Skeletal muscle tissue (tissue), 4 donors: ENCODE data around the gene LSM3. TPM values are rescaled to one million over a fixed set of nuclear protein-coding genes. Genes with fewer than 3 reads are reported as not detected.

Experiments
- H3K27ac ChIP-seq: one replicate; pipeline ENCODE4 v1.7.0; 2013; ENCODE audit warnings: mild to moderate bottlenecking, low read depth, low read length, inconsistent platforms
- H3K27me3 ChIP-seq, 3 donors: one replicate each; pipeline ENCODE4 v1.7.0; 2013; ENCODE audit warnings: low read length in 3 of 3; ENCODE audit not compliant: control insufficient read depth in 3 of 3, insufficient read depth in 3 of 3
- H3K36me3 ChIP-seq, 3 donors: one replicate each; pipeline ENCODE4 v1.7.0; 2013; ENCODE audit warnings: low read length in 3 of 3; ENCODE audit not compliant: control insufficient read depth in 3 of 3, insufficient read depth in 3 of 3
- H3K4me1 ChIP-seq, 3 donors: one replicate each; pipeline ENCODE4 v1.7.0; 2013; ENCODE audit warnings: low read length in 3 of 3, mild to moderate bottlenecking in 3 of 3; ENCODE audit not compliant: control insufficient read depth in 3 of 3, insufficient read depth in 3 of 3
- H3K4me3 ChIP-seq, 3 donors: one replicate each; pipeline ENCODE4 v1.7.0; 2013; ENCODE audit warnings: low read length in 3 of 3
- H3K9ac ChIP-seq, 3 donors: one replicate each; pipeline ENCODE4 v1.7.0; 2013; ENCODE audit warnings: low read length in 3 of 3, mild to moderate bottlenecking in 3 of 3, moderate library complexity in 2 of 3, low read depth in 1 of 3
- H3K9me3 ChIP-seq, 3 donors: one replicate each; pipeline ENCODE4 v1.7.0; 2013; ENCODE audit warnings: low read length in 3 of 3; ENCODE audit not compliant: control insufficient read depth in 3 of 3
- total RNA-seq: library from RNA; depleted of rRNA; stranded (reverse); fragments of >200 nt; gene quantifications from one replicate; pipeline ENCODE4 v1.2.3, GENCODE V29; 2014
- donor health status: Osteomylitis.

LSM3 gene
- total RNA-seq, 1 donor from 2014 or later: 14.6 TPM

DNA sequence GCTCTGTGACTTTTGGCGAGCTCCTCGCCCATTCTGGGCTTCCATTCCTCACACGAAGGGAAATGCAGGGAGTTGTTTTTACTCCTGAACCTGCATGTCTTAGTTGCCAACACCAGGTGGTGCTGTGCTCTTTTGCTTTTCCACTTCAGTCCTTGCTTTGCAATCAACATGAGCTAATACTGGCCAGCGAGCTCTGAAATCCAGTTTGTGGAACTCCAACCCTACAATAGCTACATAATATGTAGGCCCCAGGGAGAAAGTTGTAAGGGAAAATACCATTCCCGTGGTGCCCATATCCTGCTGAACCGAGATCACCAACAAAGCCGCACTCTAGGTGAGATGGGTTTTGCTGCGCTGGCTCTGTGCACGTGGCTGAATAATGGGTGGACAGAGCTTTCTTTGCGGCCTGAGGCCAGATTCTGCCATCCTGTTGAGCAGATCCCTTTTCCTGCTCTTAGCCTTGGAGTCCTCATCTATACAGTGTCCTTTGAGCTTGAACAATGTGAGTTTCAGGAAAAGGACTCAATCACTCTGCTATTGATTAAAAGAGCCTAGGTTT is 25.0 kb downstream of the LSM3 start:
- Histone ChIP-seq H3K9ac (peak overlapping the region in 1 of 3 donors; percentile 58), H3K9me3 (no peaks in the 10 kb centered on the region), H3K4me1 (peaks cover 17 to 28% (median 27%) of the 10 kb centered on the region in 3 donors), H3K27ac (peak overlapping the region; percentile 73), H3K27me3 (no peaks in the 10 kb centered on the region), H3K4me3 (no peak overlapping the region), H3K36me3 (peaks cover 0 to 6% (median 6%) of the 10 kb centered on the region in 3 donors)

DNA sequence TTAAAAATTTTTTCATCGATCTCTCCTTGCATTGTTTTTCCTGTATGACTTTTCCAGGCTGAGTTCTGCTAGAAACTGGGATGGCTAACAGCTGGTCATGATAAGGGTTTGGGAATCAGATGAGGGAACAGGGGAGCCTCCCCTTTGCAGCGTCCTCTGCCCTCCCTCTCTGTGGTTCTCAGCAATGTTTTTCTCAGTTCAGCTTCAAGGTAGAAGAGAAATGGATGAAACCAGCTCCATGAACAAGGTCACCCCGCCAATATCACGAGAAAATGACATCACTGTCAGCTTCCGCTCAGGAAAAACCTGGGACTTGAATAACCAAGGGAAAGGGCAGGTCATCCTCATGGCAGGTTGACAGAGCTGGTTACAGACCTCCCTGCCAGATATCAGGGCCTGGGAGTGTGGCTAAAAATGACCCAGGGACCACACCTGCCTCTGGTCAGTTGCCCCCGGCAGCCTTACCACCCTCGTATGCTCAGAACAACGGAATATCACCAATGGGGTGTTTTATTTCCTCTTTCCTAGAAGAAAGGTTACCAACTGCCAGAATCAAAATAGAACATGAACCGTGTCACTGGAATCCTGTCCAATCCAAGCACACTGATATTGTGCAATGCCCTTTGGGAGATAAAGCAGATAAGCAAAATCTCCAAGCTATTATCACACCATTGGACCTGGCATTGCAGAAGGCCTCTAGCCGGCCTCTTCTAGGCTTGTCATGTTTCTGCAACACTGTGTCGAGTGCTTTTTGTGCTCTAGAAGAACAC is 26.1 kb downstream of the LSM3 start:
- H3K4me3 ChIP-seq: peak overlapping the region in 1 of 3 donors; percentile 3
- peak overlapping the region; percentile 24 to 58 (median 43) for H3K9ac ChIP-seq
- peak overlapping the region; percentile 73 for H3K27ac ChIP-seq

DNA sequence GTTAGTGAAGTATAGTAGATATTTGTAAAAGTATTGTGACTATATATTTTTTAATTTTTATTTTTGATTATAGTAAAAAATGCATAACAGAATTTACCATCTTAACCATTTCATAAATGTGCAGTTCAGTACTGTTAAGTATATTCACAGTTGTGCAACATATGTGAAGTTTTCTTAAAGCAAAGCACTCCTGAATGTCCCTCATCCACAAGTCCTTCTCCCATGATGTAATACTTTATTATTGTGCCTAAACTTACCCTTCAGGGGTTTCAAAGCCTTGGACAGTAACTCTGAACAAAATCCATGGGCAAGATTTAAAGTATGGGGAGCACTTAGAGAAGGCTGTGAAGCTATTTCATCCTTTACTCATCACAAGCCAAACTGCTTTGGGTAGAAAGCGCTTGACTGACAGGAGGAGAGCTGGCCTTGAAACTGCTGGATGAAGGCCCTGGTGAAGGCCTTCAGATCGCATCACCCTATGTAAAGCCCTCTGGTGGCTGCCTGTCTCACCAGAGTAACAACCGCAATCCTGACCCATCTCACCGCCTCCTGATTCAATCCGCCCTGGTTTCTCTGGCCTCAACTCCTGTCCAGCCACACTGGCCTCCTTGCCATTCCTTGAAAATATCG is 28.0 kb downstream of the LSM3 start:
- Histone ChIP-seq H3K36me3 (no peaks in the 10 kb centered on the region), H3K9me3 (no peaks in the 10 kb centered on the region), H3K4me1 (peaks cover 17 to 28% (median 20%) of the 10 kb centered on the region in 3 donors), H3K9ac (no peak overlapping the region), H3K27me3 (no peaks in the 10 kb centered on the region), H3K27ac (no peak overlapping the region), H3K4me3 (no peak overlapping the region)

More for the DNA sequence above, 26.1 kb downstream of the LSM3 start:
- Histone ChIP-seq H3K4me1 (peaks cover 17 to 28% (median 27%) of the 10 kb centered on the region in 3 donors), H3K27me3 (no peaks in the 10 kb centered on the region), H3K9me3 (no peaks in the 10 kb centered on the region), H3K36me3 (peaks cover 0 to 4% (median 0%) of the 10 kb centered on the region in 3 donors)

DNA sequence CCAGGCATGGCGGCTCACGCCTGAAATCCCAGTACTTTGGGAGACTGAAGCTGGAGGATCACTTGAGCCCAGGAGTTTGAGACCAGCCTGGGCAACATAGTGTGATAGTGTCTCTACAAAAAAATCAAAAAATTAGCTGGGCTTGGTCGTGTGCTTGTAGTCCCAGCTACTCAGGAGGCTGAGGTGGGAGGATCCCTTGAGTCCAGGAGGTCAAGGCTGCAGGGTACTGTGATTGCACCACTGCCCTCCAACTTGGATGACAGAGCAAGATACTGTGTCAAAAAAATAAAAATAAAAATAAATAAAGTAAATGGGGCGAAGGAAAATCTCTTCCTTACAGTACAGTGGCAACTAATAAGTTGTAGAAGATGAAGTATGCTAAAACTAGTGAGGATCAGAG is 29.6 kb downstream of the LSM3 start:
- Histone ChIP-seq H3K4me3 (no peak overlapping the region), H3K27me3 (no peaks in the 10 kb centered on the region), H3K4me1 (peaks cover 16 to 18% (median 18%) of the 10 kb centered on the region in 3 donors), H3K9me3 (no peaks in the 10 kb centered on the region), H3K9ac (no peak overlapping the region), H3K27ac (no peak overlapping the region), H3K36me3 (no peaks in the 10 kb centered on the region)

DNA sequence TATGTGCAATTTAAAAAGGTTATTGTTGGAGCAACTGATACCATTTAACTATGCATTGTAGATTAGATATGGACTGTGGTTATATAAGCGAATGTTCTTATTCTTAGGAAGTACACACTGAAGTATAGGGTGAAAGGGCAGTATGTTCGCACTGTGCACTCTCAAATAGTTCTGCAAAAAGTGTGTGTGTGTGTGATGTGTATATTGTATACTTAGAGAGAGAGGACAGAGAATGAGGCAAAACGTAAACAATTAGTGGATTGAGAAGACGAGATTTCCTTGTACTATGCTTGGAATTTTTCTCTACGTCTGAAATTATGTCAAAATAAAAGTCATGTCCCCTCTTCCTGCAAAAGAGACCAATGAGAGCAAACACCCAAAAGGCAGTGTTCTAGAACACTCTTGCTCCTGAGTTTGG is 30.4 kb downstream of the LSM3 start:
- no peak overlapping the region for H3K9ac ChIP-seq
- H3K27me3 ChIP-seq: no peaks in the 10 kb centered on the region
- no peak overlapping the region for H3K27ac ChIP-seq
- no peaks in the 10 kb centered on the region for H3K36me3 ChIP-seq
- peaks cover 9 to 11% (median 10%) of the 10 kb centered on the region in 3 donors for H3K4me1 ChIP-seq
- no peaks in the 10 kb centered on the region for H3K9me3 ChIP-seq
- H3K4me3 ChIP-seq: no peak overlapping the region

DNA sequence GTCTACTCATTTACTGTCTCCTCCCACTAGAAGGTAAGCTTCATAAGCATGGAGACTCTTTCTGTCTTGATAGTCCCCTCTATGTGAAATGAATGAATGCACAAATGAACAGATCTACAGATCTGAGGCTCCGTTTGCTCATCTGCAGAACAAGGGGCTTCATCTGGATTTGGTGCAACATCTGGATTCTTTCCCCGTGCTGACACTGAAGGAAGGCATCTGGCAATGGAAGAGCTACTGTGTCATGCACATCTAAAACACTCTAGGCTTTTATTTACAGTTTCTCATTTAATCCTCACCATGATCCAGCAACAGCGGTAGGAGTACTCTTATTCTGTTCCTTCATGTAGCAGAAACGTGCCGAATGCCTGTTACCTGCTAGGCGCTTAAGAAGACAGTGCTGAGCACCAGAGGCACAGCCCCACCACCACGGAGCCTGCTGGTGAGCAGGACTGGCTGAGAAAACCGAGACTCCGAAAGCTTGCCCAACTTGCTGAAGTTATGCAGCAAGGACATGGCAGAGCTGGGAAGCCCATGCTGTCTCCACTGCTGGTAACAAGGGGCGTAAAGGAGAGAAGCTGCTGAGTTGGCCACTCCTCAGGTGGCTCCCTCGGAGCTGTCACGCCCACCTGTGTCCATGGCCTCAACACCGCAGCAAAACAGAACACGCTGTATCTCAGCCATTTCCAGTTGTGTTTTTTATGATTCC is 31.1 kb downstream of the LSM3 start:
- H3K9ac ChIP-seq: no peak overlapping the region
- peaks cover 2 to 4% (median 3%) of the 10 kb centered on the region in 3 donors for H3K4me1 ChIP-seq
- no peak overlapping the region for H3K4me3 ChIP-seq
- no peaks in the 10 kb centered on the region for H3K9me3 ChIP-seq
- H3K36me3 ChIP-seq: no peaks in the 10 kb centered on the region
- no peaks in the 10 kb centered on the region for H3K27me3 ChIP-seq
- no peak overlapping the region for H3K27ac ChIP-seq

DNA sequence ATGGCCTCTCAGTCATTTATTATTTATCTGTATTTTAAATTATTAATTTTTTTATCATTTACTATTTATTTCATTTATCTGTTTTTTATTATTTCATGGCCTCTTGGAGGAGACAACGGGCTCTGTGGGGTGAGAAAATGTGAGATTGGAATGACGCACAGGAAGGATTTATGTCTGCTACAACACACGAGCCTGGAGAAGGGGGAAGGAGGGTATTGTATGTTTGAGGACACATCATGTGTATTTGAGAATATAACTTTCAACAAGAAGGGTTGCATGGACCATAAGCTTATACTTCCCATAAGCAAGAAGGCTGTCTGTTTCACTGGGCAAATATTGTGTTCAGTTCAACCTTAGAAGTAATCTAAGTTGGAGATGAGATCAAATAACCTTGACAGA is 31.7 kb downstream of the LSM3 start:
- H3K27me3 ChIP-seq: no peaks in the 10 kb centered on the region
- no peak overlapping the region for H3K4me3 ChIP-seq
- H3K9ac ChIP-seq: no peak overlapping the region
- no peaks in the 10 kb centered on the region for H3K9me3 ChIP-seq
- H3K36me3 ChIP-seq: no peaks in the 10 kb centered on the region
- H3K27ac ChIP-seq: no peak overlapping the region
- no peaks in the 10 kb centered on the region for H3K4me1 ChIP-seq

DNA sequence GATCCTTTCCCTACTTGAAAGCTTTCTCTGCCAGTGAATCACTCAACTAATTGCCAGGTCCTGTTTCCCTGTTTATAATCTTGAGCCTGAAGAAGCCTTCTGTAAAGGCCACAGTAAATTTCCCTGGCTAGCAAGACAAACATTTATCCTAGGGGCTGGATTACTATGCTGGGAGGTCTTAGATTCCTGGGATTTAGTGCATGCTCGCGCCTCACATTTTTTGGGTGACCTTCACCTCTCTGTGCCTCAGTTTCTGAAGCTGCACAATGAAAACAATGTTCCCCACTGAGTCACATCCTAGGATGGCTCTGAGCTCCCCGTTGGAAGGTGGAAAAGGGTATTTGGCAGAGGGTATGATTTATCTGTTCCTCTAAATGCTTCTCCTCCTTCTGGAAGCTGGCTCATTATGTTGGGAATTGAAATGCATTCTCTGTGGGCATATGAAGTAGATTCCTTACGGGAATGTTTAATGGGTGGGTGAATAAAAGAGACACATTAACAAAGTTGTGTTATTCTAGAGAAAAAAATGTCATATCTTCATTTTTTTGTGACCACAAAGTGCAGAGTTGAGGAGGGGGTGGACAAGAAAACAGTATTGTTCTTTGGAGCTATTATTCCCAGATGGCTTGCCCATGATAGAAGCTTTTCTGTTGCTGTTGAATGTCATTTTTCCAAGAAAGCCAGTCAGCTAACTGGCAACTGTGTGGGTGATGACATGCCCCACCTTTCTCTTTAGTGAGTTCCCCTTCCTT is 32.4 kb downstream of the LSM3 start:
- H3K4me3 ChIP-seq: no peak overlapping the region
- no peaks in the 10 kb centered on the region for H3K4me1 ChIP-seq
- H3K9ac ChIP-seq: no peak overlapping the region
- H3K27me3 ChIP-seq: no peaks in the 10 kb centered on the region
- H3K9me3 ChIP-seq: no peaks in the 10 kb centered on the region
- no peak overlapping the region for H3K27ac ChIP-seq
- H3K36me3 ChIP-seq: no peaks in the 10 kb centered on the region

DNA sequence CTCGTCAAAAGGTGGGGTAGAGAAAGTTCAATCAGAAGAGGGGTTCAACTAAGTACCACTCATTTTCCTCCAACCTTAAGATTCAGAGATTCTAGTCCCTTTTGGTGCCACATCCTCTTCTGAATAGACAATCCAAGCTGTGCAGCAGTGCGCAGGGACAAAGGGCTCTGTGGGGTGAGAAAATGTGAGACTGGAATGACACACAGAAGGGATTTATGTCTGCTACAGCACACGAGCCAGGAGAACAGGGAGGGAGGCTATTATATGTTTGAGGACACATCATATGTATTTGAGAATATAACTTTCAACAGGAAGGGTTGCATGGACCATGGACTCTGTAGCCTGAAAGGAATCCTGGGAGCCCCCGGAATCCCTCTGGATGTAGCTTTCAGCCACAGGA is 33.0 kb downstream of the LSM3 start:
- no peaks in the 10 kb centered on the region for H3K9me3 ChIP-seq
- H3K27ac ChIP-seq: no peak overlapping the region
- H3K27me3 ChIP-seq: no peaks in the 10 kb centered on the region
- no peak overlapping the region for H3K9ac ChIP-seq
- no peaks in the 10 kb centered on the region for H3K4me1 ChIP-seq
- no peaks in the 10 kb centered on the region for H3K36me3 ChIP-seq
- no peak overlapping the region for H3K4me3 ChIP-seq
